ENCODE data around the gene UBE2E2.

GRCh38 chr3:23457697-23458096 is 254.6 kb downstream of the UBE2E2 start:
- TF ChIP-seq GATA2 (IDR thresholded peaks at IDR 0.05; ENCODE audit: low read depth, low read length) (no peak), GATA3 (IDR thresholded peaks at IDR 0.05; ENCODE audit: low read depth, low read length) (no peak)

Data from SH-SY5Y (cell line).